Neural progenitor cell (in vitro differentiated cells): ENCODE results near the gene PLCL1.

ENCODE experiments used
- CTCF ChIP-seq: fragments of 200-600 bp; sonication (generic); IDR thresholded peaks from 2 replicates; pipeline ENCODE4 v1.5.1; 2017; ENCODE audit warnings: antibody characterized with exemption, mild to moderate bottlenecking
- EZH2phosphoT487 ChIP-seq: fragments of 200-600 bp; sonication (generic); IDR thresholded peaks from 2 replicates; pipeline ENCODE4 v1.6.1; 2017; ENCODE audit warnings: antibody characterized with exemption

- TF ChIP-seq CTCF, result no peak
- TF ChIP-seq EZH2phosphoT487, result no peak
Measured at GRCh38 chr2:197862246-197862955, 58.0 kb downstream of the PLCL1 start.
